GM19455 (cell line): ENCODE data around the gene MARCHF9.

Source experiments
- ATAC-seq: cut with Tn5 transposase; IDR thresholded peaks from one replicate; pipeline ENCODE4 v1.9.1; 2021; ENCODE audit not compliant: unreplicated experiment

The MARCHF9 gene

DNA sequence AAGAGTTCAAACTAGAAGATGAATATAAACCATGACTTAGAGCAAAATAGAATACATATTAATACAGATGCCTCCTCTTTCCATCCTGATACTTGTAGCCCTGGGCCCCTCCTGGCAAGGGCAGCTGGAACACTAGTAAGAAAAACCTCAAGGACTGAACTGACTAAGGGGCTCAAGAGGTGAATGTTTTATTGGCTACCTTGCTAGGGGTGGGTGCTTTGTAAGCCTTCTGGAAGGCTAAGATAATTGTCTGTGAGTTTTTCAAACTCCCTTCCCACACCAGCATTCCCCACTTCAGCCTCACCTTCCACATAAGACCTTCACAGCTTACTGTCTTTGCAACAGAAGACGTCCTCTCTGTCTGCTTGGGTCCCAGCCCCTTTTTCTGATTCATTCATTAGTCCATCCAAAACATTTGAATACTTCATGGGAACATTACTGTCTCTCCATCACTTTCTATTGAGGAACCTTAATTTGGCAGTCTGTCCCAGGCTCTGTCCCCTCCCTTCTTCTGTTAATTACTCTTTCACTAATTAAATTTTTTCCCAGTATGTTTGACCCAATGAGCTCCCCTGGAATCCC lies 1.1 kb upstream of the MARCHF9 start:
- ATAC-seq = no peak

DNA sequence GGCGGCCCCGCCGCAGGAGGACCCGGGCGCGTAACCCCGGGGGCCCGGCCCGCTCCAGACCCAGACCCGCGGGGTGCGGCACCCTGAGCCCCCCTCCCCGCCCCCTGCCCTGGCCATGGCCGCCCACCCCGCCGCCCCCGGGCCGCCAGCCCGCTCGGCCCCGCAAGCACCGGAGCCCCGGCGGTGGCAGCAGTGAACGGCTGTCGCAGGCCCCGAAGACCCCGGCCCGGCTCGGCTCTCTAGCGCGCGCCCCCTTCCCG lies 221 bp downstream of the MARCHF9 start:
- ATAC-seq = no peak

- no peak for ATAC-seq
These were observed 810 bp downstream of the MARCHF9 start for GRCh38 chr12:57755454-57756372.

DNA sequence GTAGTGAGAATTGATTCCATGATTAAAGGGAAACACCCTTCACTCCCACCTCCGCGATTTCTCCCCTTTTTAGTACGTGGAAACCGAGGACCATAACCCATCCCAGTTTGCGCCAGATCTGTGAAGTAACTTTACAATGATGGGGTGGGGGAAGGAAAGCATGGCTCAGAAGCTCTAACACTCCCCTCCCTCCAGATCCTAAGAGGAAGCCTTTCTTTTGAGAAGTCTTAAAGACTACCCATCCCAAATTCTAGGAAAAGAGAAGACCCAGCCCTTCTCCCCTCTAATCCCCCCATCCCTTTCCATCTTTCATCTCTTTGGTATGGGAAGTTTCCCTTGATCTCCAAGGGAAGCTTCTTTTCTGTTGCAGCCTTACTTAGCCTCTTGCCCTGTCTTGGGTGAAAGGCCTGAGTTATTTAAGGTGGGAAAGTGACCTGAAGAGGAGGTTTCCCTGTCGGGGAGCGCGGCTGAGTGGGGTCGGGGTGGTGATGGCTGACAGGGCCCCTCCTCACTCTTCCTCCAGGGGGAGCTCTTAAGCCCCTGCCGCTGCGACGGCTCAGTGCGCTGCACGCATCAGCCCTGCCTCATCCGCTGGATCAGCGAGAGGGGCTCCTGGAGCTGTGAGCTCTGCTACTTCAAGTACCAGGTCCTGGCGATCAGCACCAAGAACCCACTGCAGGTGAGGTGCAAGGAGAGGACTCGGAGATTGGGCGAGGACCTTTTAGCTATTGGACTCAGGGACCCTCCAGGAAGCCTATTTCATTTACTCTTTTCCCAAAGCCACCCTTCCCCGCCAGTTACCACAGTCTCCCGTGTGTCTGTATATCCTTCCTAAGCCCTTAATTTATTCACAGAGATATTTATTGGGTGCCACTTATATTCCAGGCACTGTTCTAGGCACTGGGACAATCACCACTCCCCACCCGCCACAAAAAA lies 1.8 kb downstream of the MARCHF9 start:
- ATAC-seq = no peak

DNA sequence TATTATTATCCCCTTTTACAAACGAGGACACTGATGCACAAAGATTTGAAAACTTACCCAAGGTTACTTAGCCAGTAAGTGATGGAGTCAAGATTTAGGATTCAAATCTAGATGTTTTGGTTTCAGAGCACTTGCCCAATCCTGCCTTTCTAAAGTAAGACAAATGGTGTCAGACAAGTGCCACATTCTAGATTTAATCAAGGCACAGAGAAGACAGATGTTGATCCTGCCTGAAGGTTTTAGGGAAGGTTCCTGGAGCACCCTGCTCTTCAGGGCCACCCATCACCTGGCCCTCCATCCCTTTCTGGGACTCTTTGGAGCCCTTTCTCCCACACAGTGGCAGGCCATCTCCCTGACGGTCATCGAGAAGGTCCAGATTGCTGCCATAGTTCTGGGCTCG lies 2.9 kb downstream of the MARCHF9 start:
- ATAC-seq = no peak

GRCh38 chr12:57758552-57759359 lies 3.9 kb downstream of the MARCHF9 start:
- ATAC-seq = no peak

- ATAC-seq = no peak
These were observed 4.6 kb downstream of the MARCHF9 start for GRCh38 chr12:57759360-57759980.

DNA sequence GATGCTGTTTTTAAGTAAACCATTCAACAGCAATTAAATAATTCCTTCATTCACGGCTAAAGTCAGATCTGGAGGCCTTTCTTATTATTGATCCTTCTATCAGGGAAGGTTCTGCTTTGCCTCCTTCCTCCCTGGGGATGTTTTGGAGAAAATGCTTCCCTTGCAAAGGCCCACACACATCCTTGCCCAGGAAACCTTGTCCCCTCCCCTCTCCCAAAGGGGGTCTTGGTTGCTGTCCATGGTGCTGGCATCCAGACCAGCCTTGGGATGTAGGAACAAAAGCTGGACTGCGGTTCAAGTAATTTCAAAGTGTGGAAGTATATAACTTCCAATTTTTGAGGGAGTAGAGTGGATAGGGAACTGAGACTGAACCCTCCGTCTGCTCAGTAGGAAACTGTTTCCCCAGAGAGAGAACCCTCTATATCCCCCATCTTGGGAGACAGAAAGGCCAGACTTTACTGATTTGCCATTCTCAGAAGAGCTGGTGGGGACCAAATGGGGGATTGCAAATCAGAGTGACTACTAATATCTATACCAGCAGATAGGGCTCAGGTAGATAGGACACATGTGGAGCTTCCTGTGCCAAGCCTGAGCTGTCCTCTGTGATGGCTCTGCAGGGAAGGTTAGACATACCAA lies 5.6 kb downstream of the MARCHF9 start:
- no peak for ATAC-seq

- ATAC-seq = no peak
These were observed 6.6 kb downstream of the MARCHF9 start for GRCh38 chr12:57761391-57761998.

DNA sequence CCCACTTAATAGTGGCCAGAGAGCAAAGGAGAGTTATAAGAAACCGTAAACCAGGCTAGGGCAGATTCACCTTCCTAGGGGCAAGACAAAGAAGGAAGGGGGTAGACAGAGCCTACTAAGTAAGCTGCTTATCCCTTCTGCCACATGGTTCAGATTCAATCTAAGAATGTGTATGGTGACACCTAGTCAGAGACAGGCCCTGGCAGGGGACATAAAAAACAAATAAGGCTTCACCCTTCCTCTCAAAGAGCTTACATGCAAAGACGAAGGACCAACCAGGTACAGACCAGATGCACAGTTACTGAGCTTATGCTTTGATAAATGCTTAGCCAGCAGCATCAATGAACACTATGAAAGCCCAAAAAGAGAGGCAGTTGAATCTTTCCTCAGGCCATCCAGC lies 7.6 kb downstream of the MARCHF9 start:
- no peak for ATAC-seq

GRCh38 chr12:57763881-57764661 lies 9.2 kb downstream of the MARCHF9 start:
- no peak for ATAC-seq

GRCh38 chr12:57764662-57765002 lies 9.7 kb downstream of the MARCHF9 start:
- no peak for ATAC-seq

DNA sequence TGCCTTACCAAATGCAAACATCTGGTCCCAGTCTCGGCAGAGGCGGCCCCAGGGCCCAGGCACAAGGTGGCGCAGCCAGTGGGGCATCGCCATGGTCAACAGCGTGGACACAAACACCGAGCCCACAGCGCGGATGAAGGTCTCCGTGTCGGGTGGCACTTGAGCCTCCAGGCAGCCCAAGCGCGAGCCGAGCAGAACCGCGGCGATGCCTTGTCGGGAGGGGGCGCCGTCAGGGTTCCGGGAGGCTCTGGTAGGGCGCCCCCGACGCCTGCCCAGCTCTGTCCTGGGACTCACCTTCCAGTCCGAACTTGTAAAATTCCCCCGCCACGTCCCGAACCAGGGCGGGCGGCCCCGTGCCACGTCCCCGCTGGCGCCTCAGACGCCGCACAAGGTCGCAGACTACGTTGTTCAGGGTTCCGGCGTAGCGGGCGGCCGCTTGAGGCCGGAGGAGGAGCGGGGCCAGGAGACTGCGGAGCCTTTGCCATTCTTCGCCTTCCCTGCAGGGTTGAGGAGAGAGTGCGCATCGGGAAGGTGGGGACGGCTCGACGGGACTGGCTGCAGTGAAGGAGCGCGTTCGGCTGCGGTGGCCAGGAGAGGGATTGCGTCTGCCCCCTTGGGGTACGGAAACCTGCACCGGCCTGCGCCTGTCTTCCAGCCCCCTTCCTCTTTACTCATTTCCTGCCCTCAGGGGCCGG lies 10.2 kb downstream of the MARCHF9 start:
- ATAC-seq = peak; percentile 62

DNA sequence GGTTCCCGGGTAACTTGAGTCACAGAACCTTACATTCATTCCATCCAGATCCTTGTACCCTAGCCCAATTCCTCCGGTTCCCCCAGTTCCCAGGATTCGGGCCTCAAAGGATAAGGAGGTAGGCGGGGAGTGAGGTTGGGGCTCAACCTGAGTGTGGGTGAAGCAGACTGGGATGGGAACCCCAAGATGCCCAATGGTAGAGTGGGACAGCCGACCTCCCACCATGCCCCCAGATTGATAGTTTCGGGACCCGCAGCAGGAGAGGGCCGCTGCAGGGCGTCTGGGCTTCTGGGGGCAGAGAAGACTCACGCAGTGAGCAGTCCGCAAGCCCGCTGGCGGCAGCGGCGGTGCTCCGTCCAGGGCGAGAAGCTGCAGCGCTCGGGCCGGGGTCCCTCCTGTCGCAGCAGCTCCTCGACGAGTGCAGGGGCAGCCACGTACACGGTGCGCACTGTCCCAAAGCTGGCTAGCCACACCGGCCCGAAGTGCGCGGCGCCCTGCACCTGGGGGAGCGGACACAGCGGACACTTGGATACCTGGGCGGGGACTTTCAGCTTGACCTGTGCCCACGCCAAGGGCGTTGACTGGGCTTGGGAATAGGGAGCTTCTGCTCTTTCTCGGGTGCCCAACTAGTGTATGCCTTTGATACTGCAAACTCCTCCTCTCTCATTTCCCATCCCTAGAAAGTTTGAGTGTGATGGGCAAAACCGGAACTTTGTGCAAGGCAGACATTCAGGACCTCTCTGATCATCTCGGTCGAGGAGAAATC lies 11.0 kb downstream of the MARCHF9 start:
- no peak for ATAC-seq

DNA sequence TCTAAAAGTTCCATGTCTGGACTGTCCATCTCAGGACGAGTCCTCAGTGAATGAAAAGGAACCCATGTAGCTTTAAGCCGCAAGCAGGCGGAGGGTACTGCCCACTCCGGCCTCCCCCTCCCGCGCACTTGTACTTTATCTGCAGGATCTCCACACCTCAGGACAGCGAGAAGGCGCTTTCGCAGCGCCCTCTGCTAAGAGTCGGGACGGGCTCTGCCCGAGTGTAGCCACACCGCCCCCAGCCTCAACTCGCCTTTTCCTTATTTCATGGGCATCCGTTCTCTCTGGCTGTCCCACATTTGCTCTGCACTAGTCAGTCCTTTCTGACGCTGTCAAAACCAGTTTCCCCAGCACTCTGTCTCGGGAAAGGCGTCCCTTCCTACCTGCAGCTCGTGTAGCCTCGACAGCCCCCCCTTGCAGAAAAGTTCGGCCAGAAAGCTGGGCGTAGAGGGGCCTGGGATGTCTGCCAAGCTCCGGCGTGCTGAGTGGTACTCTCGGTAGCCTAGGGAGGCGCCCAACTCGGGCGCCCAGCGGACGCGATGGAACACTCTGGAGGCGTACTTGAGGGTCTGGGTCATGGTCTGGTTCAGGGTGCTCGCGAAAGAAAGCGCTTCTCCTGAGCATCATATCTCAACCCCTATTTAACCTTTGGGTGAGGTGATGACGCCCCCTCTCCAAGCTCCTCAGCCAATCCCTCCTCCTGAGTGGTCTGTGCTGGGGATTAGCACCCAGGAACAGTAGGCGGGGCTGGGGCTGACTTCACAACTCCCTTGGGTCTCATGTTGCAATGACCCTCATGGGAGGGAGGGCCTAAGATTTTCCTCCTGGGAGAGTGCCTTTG lies 11.8 kb downstream of the MARCHF9 start, which contains the start of gene CYP27B1:
TSS of gene CYP27B1 (minus strand) at position 615 of the 841 bp plus-strand sequence. CDS start at position 578, 37 bp downstream.
- no peak for ATAC-seq

DNA sequence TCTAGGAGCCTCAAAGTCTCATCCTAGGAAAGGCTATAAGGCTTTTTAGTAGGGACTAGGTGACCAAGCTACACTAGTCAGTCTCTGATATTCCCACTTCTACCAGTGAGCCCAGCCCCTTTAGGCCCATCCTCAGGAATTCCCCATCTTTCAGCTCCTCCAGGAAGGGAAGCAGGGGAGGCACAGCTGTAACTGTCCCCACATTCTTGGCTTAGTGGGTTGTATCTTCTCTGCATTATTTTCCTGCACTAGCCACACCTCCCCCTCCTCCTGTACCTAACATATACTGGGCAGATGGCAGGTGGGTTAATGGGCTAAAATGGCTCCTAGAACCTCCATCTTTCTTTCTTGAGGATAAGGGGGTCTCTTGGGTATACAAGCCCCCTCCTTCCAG lies 12.4 kb downstream of the MARCHF9 start:
- ATAC-seq = no peak

- ATAC-seq = no peak
These were observed 13.0 kb downstream of the MARCHF9 start for GRCh38 chr12:57767876-57768275.
